ENCODE measurements around the gene LRRC46. TPM values are rescaled to one million over a fixed set of nuclear protein-coding genes. Genes with fewer than 3 reads are reported as not detected.

Gene LRRC46
- total and polyA plus RNA-seq, 2 experiments from 2014 or later = 0.95 TPM; not detected in 1

- no peak for DNase-seq
- peaks cover 3% of the 10 kb centered on the region; the same call in 1 of the 2 replicates for H3K27me3 ChIP-seq (replicated peaks; ENCODE audit: insufficient read depth)
- 51 to 57% methylated on average over 6 of the region's 6 CpGs for WGBS, 2 experiments (ENCODE audit: low coverage in 1 of 2, low lambda C conversion rate in 2 of 2, missing lambda C conversion rate in 2 of 2)
- in situ Hi-C loops (cut with MboI) = no loop called here
- no peaks in the 10 kb centered on the region for H3K9me3 ChIP-seq (ENCODE audit: low read depth)
- H4K20me1 ChIP-seq (ENCODE audit: insufficient read depth) = no peaks in the 10 kb centered on the region
- H3K79me2 ChIP-seq (ENCODE audit: insufficient read depth) = no peaks in the 10 kb centered on the region
- H3K36me3 ChIP-seq (ENCODE audit: low read depth) = no peaks in the 10 kb centered on the region
- no peaks in the 10 kb centered on the region for H3K9me2 ChIP-seq (ENCODE audit: insufficient read depth)
- no peaks in the 10 kb centered on the region for H3F3A ChIP-seq (ENCODE audit: insufficient read depth)
- no peaks in the 10 kb centered on the region for H3K4me1 ChIP-seq (ENCODE audit: insufficient read depth)
- no peak overlapping the region for H2AFZ ChIP-seq
- no peak overlapping the region for H3K9ac ChIP-seq
- H3K4me2 ChIP-seq (ENCODE audit: unreplicated experiment) = no peak overlapping the region
- TF ChIP-seq EZH2 (IDR thresholded peaks at IDR 0.05; ENCODE audit: insufficient read depth, poor library complexity, severe bottlenecking) = no peak
- TF ChIP-seq EZH2phosphoT487 (IDR thresholded peaks at IDR 0.05; ENCODE audit: insufficient read depth, low read depth) = no peak
- no peak overlapping the region for H3K27ac ChIP-seq
- H3K4me3 ChIP-seq = no peak overlapping the region
Measured at GRCh38 chr17:47803751-47804150, 27.7 kb upstream of the LRRC46 start.

- Histone ChIP-seq H3K27me3 (replicated peaks; ENCODE audit: insufficient read depth) (peaks cover 3% of the 10 kb centered on the region; the same call in 1 of the 2 replicates), H3K36me3 (ENCODE audit: low read depth) (no peaks in the 10 kb centered on the region), H3K9me2 (ENCODE audit: insufficient read depth) (no peaks in the 10 kb centered on the region), H2AFZ (no peak overlapping the region), H3K9me3 (ENCODE audit: low read depth) (no peaks in the 10 kb centered on the region), H3K9ac (no peak overlapping the region), H3K4me2 (ENCODE audit: unreplicated experiment) (no peak overlapping the region), H4K20me1 (ENCODE audit: insufficient read depth) (no peaks in the 10 kb centered on the region), H3K79me2 (ENCODE audit: insufficient read depth) (no peaks in the 10 kb centered on the region), H3K4me1 (ENCODE audit: insufficient read depth) (no peaks in the 10 kb centered on the region), H3F3A (ENCODE audit: insufficient read depth) (0 out of 2 replicates have a peak, but pooled peaks cover 2% of the 10 kb centered on the region), H3K27ac (no peak overlapping the region), H3K4me3 (no peak overlapping the region)
- WGBS, 2 experiments (ENCODE audit: low coverage in 1 of 2, low lambda C conversion rate in 2 of 2, missing lambda C conversion rate in 2 of 2) = 45 to 48% methylated on average over 2 to 3 of the region's 3 CpGs
- DNase-seq = no peak
- no peak for TF ChIP-seq EZH2phosphoT487 (IDR thresholded peaks at IDR 0.05; ENCODE audit: insufficient read depth, low read depth)
- no peak for TF ChIP-seq EZH2 (IDR thresholded peaks at IDR 0.05; ENCODE audit: insufficient read depth, poor library complexity, severe bottlenecking)
- in situ Hi-C loops (cut with MboI) = no loop called here
Measured at GRCh38 chr17:47804461-47804860, 27.0 kb upstream of the LRRC46 start.

- in situ Hi-C loops (cut with MboI) = no loop called here
- no peak overlapping the region for H3K4me2 ChIP-seq (ENCODE audit: unreplicated experiment)
- H2AFZ ChIP-seq = no peak overlapping the region
- DNase-seq = no peak
- no peaks in the 10 kb centered on the region for H3K36me3 ChIP-seq (ENCODE audit: low read depth)
- no peak overlapping the region for H3K27ac ChIP-seq
- peaks cover 14% of the 10 kb centered on the region; the same call in 1 of the 2 replicates for H3F3A ChIP-seq (ENCODE audit: insufficient read depth)
- H3K9me2 ChIP-seq (ENCODE audit: insufficient read depth) = no peaks in the 10 kb centered on the region
- H3K79me2 ChIP-seq (ENCODE audit: insufficient read depth) = no peaks in the 10 kb centered on the region
- TF ChIP-seq EZH2 (IDR thresholded peaks at IDR 0.05; ENCODE audit: insufficient read depth, poor library complexity, severe bottlenecking) (no peak), EZH2phosphoT487 (IDR thresholded peaks at IDR 0.05; ENCODE audit: insufficient read depth, low read depth) (no peak)
- no peaks in the 10 kb centered on the region for H4K20me1 ChIP-seq (ENCODE audit: insufficient read depth)
- H3K4me3 ChIP-seq = no peak overlapping the region
- 83% methylated on average over 16 of the region's 16 CpGs for WGBS, 2 experiments (ENCODE audit: low coverage in 1 of 2, low lambda C conversion rate in 2 of 2, missing lambda C conversion rate in 2 of 2)
- H3K9me3 ChIP-seq (ENCODE audit: low read depth) = no peaks in the 10 kb centered on the region
- no peaks in the 10 kb centered on the region; the same call in 1 of the 2 replicates for H3K27me3 ChIP-seq (replicated peaks; ENCODE audit: insufficient read depth)
- no peak overlapping the region for H3K9ac ChIP-seq
- peaks cover 10% of the 10 kb centered on the region for H3K4me1 ChIP-seq (ENCODE audit: insufficient read depth)
Measured at GRCh38 chr17:47806026-47806912, 25.2 kb upstream of the LRRC46 start.

GRCh38 chr17:47806913-47807255, 24.6 kb upstream of the LRRC46 start:
- H3F3A ChIP-seq (ENCODE audit: insufficient read depth) = peaks cover 14% of the 10 kb centered on the region; the same call in 1 of the 2 replicates
- no peaks in the 10 kb centered on the region for H3K79me2 ChIP-seq (ENCODE audit: insufficient read depth)
- H3K27me3 ChIP-seq (replicated peaks; ENCODE audit: insufficient read depth) = no peaks in the 10 kb centered on the region; the same call in 1 of the 2 replicates
- DNase-seq = no peak
- no peak overlapping the region for H3K27ac ChIP-seq
- H3K9me3 ChIP-seq (ENCODE audit: low read depth) = no peaks in the 10 kb centered on the region
- no peak overlapping the region for H2AFZ ChIP-seq
- no peak overlapping the region for H3K4me3 ChIP-seq
- H3K4me1 ChIP-seq (ENCODE audit: insufficient read depth) = peaks cover 10% of the 10 kb centered on the region
- in situ Hi-C loops (cut with MboI) = no loop called here
- TF ChIP-seq EZH2phosphoT487 (IDR thresholded peaks at IDR 0.05; ENCODE audit: insufficient read depth, low read depth) (no peak), EZH2 (IDR thresholded peaks at IDR 0.05; ENCODE audit: insufficient read depth, poor library complexity, severe bottlenecking) (no peak)
- no peak overlapping the region for H3K9ac ChIP-seq
- H3K4me2 ChIP-seq (ENCODE audit: unreplicated experiment) = no peak overlapping the region
- WGBS, 2 experiments (ENCODE audit: low coverage in 1 of 2, low lambda C conversion rate in 2 of 2, missing lambda C conversion rate in 2 of 2) = 93 to 94% methylated on average over 9 of the region's 9 CpGs
- H4K20me1 ChIP-seq (ENCODE audit: insufficient read depth) = no peaks in the 10 kb centered on the region
- H3K9me2 ChIP-seq (ENCODE audit: insufficient read depth) = no peaks in the 10 kb centered on the region
- no peaks in the 10 kb centered on the region for H3K36me3 ChIP-seq (ENCODE audit: low read depth)
